AG09309 (cell line): ENCODE measurements around the gene PLSCR1.

Experiments used
- DNase-seq: peaks from one replicate; pipeline ENCODE4 v3.0.0-alpha.2; 2010; ENCODE audit warnings: low read depth
- H3K4me3 ChIP-seq: 2 replicates; pipeline ENCODE4 v1.5.1; 2011; ENCODE audit warnings: mild to moderate bottlenecking, low read depth, low read length, moderate library complexity; ENCODE audit not compliant: control insufficient read depth
- TF ChIP-seq, protein P1 (sequence below): IDR thresholded peaks from 2 replicates; pipeline ENCODE4 v1.5.1; 2011; ENCODE audit warnings: mild to moderate bottlenecking, low read depth, low read length, inconsistent platforms; ENCODE audit not compliant: insufficient read depth, control insufficient read depth; ENCODE audit errors: missing control alignments

The PLSCR1 gene

DNA sequence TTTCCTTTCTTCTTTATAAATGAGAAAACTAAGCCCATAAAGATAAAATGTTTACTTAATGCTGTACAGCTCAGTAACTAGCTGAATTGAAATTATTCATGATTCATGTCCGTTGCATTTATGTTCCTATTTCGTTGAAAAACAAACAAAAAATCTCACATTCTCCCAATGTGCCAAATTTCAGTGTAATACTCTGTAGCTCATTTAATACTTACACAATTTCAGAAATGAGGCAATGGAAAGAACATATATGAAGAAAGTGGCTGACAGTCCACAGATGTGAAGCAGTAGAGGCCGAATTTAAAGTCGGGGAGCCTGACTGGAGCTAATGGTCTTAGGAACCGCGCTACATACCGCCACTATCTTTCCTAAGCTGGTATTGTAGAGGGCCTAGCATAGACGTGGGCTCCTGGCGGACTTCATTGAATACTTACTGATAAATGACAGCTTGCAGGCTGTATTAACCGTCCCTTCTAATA lies 75.7 kb downstream of the PLSCR1 start:
- no peak overlapping the region for H3K4me3 ChIP-seq
- DNase-seq, result no peak
- TF ChIP-seq, protein P1, sequence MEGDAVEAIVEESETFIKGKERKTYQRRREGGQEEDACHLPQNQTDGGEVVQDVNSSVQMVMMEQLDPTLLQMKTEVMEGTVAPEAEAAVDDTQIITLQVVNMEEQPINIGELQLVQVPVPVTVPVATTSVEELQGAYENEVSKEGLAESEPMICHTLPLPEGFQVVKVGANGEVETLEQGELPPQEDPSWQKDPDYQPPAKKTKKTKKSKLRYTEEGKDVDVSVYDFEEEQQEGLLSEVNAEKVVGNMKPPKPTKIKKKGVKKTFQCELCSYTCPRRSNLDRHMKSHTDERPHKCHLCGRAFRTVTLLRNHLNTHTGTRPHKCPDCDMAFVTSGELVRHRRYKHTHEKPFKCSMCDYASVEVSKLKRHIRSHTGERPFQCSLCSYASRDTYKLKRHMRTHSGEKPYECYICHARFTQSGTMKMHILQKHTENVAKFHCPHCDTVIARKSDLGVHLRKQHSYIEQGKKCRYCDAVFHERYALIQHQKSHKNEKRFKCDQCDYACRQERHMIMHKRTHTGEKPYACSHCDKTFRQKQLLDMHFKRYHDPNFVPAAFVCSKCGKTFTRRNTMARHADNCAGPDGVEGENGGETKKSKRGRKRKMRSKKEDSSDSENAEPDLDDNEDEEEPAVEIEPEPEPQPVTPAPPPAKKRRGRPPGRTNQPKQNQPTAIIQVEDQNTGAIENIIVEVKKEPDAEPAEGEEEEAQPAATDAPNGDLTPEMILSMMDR, result no peak

DNA sequence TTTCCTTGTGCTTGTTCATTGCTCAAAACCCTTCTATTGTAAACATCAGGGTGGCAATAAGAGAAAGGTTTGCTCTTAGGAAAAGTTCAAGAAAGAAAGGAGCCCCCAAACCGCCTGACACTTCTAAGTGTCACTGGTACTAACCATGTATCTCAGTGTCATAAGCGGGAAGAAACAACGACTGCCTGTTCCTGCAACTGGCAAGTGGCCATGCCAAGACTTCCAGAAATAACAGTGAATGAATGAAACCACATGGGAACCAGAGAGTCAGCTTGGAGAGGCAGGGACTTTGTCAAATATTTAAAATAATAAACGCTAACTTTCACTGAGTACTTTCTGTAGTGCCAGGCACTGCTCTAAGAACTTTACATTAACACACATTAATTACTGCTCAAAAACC lies 76.2 kb downstream of the PLSCR1 start:
- H3K4me3 ChIP-seq, result no peak overlapping the region

GRCh38 chr3:146466604-146467003 lies 77.8 kb downstream of the PLSCR1 start:
- TF ChIP-seq, protein P1, result no peak
- DNase-seq, result no peak
- no peak overlapping the region for H3K4me3 ChIP-seq

More for the DNA sequence above, 76.2 kb downstream of the PLSCR1 start:
- no peak for DNase-seq
- TF ChIP-seq, protein P1, result no peak

GRCh38 chr3:146465693-146466465 lies 78.5 kb downstream of the PLSCR1 start:
- H3K4me3 ChIP-seq, result no peak overlapping the region
- TF ChIP-seq, protein P1, result no peak
- no peak for DNase-seq
